ENCODE results near the gene SETBP1.

- TF ChIP-seq CTCF (IDR thresholded peaks at IDR 0.05) (no peak), EZH2phosphoT487 (IDR thresholded peaks at IDR 0.05) (no peak), EZH2 (IDR thresholded peaks at IDR 0.05) (no peak)
Measured at GRCh38 chr18:44941516-44941915, 260.8 kb downstream of the SETBP1 start.

Measured in neural progenitor cell (in vitro differentiated cells).